HG03439 (cell line): ENCODE data around the gene LGR6.
"Not testable (repeated sequence)": the region's sequence is repeated elsewhere in the genome, so short reads cannot be mapped to it uniquely, and the experiment has no call there.

Experiments used
- ATAC-seq: cut with Tn5 transposase; IDR thresholded peaks from one replicate; pipeline ENCODE4 v1.9.1; 2021; ENCODE audit warnings: mild to moderate bottlenecking, moderate library complexity; ENCODE audit not compliant: unreplicated experiment

Gene LGR6, protein sequence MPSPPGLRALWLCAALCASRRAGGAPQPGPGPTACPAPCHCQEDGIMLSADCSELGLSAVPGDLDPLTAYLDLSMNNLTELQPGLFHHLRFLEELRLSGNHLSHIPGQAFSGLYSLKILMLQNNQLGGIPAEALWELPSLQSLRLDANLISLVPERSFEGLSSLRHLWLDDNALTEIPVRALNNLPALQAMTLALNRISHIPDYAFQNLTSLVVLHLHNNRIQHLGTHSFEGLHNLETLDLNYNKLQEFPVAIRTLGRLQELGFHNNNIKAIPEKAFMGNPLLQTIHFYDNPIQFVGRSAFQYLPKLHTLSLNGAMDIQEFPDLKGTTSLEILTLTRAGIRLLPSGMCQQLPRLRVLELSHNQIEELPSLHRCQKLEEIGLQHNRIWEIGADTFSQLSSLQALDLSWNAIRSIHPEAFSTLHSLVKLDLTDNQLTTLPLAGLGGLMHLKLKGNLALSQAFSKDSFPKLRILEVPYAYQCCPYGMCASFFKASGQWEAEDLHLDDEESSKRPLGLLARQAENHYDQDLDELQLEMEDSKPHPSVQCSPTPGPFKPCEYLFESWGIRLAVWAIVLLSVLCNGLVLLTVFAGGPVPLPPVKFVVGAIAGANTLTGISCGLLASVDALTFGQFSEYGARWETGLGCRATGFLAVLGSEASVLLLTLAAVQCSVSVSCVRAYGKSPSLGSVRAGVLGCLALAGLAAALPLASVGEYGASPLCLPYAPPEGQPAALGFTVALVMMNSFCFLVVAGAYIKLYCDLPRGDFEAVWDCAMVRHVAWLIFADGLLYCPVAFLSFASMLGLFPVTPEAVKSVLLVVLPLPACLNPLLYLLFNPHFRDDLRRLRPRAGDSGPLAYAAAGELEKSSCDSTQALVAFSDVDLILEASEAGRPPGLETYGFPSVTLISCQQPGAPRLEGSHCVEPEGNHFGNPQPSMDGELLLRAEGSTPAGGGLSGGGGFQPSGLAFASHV

DNA sequence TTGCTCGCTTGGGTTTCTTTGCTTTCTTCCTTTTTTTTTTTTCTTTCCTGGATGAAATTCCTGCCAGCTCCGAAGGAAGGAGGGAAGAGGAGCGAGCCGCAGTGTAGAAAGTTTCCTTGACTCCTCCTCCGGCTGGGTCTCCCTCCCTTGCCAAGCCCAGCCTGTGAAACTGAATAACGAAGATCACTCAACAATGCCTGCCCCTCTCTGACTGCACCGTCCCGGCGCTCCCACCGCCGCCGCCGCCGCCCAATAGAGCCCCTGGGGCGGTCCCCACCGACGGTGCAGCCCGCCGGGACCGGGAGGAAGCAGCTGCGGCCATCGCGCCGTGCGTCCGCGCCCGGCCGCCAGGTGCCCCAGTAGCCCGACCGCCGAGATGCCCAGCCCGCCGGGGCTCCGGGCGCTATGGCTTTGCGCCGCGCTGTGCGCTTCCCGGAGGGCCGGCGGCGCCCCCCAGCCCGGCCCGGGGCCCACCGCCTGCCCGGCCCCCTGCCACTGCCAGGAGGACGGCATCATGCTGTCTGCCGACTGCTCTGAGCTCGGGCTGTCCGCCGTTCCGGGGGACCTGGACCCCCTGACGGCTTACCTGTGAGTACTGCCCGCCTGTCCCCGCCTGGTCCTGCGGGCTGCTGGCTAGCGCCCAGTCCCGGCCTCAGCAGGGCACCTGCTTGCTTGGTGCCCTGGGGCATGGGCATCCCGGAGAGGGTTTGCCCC, at the start of gene LGR6:
LGR6 (plus strand) TSS at position 186 of the 714 bp plus-strand sequence; CDS start at position 377, 191 bp downstream.
- no peak for ATAC-seq

DNA sequence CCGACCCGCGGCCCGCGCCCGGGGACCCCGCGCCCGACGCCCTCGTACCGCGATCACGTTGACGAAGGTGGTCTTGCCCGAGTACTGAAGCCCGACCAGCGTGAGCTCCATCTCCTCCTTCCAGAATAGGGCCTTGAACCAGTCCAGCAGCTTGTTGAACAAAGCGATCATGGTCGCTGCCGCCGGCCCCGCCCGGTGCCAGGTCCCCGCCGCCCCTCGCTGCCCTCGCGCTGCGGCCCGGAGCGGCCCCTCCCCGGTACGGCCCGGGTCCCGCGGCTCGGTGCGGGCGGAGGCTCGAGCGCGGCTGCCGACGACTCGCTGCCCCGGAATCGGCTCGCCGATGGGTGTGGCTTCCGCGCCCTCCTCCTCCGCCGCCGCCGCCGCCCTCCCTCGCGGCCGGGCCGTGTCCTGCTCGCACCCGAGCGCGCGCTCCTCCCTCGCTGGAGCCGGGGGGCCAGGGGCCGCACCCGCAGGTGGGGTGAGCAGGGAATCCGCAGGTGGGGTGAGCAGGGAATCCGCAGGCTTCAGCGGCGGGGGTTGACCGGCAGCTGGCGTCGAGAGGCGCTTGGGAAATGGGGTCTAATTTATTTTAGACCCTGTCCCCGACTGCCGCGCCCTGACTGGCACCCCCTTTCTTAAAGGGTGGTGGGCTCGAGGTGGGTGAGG, 49.1 kb upstream of the LGR6 start, which contains the start of gene ARL8A:
ARL8A (minus strand) TSS at position 336 of the 666 bp plus-strand sequence; CDS start at position 171, 165 bp downstream.
- peak; percentile 51 for ATAC-seq

DNA sequence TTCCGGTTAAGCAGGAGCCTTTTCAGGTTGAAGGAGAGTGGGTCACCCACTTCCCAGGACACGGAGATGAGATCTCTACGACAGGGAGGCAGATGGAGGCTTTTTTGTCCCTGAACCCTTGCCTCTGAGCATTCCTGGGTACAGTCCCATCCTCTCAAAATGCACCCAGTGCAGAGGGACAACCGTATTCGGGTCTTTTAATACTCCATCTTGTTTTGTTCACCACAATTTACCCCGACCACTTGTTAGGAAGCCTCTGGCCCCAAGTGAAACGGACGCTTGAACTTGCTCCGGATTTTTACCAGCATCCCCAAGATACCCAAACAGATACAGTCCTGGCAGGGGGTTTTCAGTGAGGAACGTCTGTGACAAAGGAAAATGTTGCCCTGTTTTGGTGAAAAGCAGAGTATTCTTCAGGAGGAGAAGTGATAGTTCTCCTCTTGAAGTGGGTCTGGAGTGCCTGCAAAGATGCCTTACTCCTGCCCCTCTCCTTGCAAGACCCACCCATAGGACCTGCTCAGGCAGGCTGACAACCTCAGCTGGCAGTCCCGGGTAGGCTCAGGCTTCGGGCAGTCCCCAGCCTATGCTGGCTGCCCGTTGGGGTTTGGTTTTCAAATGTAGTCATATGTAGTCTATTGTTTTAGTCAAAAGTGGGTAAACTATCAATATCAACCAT, 48.4 kb upstream of the LGR6 start:
- no peak for ATAC-seq

DNA sequence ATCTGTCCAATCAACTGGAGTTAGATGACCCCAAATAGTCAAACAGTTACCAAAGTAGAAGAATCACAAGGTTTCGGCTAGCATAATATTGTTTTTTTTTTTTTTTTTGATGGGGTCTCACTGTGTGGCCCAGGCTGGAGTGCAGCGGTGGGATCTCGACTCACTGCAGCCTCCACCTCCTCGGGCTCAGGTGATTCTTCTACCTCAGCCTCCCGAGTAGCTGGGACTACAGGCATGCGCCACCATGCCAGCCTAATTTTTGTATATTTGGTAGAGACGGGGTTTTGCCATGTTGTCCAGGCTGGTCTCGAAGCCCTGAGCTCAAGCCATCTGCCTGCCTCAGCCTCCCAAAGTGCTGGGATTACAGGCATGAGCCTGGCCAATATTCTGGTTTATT, 47.9 kb upstream of the LGR6 start:
- ATAC-seq = not testable (repeated sequence)

DNA sequence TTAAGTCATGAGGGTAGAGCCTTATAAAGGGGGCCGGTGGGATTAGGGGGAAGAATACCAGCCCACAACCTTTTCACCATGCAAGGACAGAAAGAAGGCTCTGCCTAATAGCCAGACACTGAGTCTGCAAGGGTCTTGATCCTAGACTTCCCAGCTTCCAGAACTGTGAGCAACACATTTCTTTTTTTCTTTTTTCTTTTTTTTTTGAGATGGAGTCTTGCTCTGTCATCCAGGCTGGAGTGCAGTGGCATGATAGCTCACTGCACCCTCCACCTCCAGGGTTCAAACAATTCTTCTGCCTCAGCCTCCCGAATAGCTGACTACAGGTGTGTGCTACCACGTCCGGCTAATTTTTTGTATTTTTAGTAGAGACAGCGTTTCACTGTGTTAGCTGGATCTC, 47.3 kb upstream of the LGR6 start:
- ATAC-seq = no peak

DNA sequence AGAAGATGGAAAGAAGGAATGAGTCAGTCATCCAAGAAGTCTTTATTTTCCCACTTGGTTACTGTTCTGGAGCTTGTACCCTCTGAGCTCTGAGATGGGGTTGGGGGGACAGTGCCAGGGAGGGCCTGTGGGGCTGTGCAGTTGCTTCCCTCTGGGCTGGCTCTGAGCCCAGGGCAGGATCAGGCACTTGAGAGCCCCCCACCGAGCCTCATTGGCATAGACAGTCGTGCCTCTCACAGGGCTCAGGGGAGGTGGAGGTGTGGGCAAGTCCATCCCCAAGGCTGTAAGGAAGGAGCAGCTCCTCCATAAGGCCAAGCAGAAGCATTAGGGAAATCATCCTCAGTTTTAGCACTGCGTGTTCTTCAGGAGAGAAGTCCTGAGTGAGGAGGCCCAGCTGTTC, 46.6 kb upstream of the LGR6 start:
- no peak for ATAC-seq

DNA sequence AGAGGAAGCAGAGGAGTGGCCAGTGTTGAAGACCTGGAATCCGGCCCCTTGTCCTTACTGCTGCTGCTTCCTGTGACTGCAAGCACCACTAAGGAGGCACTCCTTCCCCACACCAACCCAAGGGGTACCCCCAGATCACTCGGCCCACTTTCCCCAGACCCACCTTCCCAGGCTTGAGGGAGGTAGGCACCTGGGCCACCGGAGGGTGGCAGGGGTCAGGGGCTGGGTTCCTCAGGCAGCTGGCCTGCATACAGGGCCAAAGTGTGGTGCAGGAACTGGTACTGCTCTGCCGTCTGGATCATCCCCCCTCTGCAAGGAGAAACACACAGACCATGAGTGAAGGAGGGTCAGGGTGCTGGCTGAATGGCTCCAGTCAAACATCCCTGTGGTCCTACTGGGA, 45.2 kb upstream of the LGR6 start:
- no peak for ATAC-seq

DNA sequence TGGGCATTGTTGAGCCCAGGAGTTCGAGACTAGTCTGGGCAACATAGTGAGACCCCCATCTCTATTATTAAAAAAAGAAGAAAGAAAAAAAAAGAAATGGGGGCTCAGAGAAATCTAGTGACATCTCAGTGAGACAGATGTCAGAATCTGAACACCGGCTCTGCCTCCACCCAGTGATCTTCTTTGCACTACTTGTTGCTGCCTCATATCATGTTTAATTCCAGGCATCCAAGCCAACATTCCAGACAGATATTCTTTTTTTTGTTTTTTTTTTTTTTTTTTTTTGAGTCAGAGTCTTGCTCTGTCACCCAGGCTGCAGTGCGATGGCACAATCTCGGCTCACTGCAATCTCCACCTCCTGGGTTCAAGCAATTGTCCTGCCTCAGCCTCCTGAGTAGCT, 44.0 kb upstream of the LGR6 start:
- no peak for ATAC-seq

DNA sequence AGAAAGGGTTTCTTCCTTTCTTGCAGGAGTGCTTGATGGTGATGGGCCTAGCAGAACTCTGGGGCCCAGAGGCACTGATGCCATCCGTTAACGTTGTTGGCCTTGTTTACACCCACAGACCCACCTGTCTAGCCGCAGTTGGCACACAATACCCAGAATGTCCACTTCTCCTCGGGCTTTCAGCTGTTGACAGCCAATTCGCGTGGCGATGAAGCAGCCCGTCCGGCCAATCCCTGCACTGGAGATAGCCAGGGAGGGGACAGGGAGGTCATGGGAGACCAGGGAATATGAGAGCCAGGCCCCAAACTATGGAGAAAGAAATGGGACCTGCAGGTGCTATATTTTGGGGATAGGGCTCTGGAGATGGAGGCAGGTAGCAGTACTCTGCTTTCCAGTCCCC, 43.4 kb upstream of the LGR6 start:
- ATAC-seq = no peak

DNA sequence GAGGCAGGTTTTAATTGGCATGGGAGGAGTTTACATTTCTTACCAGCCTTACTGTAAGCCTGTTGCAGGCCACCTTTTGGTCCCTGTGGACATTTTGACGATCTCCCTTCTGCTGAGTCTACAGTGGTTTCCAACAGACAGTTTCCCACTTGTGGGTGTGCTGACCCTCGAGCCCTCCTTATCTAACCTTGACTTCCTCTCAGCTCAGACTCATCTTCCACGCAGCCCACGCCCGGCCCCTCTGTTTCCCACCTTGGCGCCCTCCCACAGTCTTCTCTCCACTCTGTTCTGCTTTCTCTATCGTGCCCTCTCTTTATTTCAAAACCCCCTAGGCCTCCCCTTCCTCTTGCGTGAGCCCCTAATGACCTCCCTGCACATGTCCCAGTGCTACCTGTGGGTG, 43.0 kb upstream of the LGR6 start:
- no peak for ATAC-seq

DNA sequence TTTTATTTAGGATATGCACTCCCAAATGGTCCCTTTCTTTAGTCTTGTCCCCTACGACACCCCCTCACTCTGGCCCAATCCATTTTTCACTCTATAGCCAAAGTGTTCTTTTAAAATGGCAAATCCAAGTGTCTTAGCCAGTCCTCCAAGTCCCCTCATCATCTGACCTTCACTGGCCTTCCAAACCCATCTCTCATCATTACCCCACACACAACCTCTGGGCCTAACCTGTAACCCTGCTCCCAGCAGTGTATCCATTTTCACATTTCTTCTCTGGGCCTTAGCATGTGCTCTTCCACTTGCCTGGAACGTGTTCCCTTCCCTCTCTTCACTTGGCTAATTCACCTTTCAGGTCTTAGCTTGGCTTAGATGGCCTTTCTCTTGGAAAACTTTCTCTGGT, 42.6 kb upstream of the LGR6 start:
- no peak for ATAC-seq

DNA sequence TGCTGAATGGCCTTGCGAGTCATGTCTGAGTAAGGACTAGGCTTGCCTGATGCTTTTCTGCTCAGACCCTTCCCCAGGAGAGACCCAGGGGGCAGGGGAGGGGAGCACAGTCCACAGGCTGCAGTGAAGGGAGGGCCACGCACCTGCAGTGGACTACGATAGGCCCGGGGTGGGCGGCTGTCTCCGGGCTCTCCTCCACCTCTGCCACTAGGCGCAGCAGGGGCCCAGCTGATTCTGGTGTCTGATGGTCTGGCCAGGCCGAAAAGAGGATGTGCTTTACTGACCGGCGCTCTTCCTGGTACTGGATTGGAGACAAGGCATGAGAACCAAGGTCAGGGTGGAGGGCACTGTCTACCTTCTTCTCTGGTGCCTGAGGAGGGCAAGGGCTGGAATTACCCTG, 41.2 kb upstream of the LGR6 start:
- ATAC-seq = no peak

DNA sequence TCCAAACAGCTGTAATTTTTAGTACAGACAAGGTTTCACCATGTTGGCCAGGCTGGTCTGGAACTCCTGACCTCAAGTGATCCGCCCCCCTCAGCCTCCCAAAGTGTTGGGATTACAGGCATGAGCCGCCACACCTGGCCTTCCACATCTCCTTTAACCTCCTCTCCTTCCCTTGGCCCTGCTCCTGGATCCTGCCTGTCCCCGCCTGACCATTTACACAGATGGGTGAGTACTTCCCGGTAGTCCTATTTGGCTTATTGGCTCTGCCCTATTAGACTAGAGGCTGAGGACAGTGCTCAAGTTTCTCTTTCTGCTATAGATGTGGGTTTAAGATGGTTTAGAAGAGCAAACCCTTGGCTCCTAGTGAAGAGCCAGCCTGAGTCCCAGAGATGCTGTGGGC, 40.3 kb upstream of the LGR6 start:
- no peak for ATAC-seq

DNA sequence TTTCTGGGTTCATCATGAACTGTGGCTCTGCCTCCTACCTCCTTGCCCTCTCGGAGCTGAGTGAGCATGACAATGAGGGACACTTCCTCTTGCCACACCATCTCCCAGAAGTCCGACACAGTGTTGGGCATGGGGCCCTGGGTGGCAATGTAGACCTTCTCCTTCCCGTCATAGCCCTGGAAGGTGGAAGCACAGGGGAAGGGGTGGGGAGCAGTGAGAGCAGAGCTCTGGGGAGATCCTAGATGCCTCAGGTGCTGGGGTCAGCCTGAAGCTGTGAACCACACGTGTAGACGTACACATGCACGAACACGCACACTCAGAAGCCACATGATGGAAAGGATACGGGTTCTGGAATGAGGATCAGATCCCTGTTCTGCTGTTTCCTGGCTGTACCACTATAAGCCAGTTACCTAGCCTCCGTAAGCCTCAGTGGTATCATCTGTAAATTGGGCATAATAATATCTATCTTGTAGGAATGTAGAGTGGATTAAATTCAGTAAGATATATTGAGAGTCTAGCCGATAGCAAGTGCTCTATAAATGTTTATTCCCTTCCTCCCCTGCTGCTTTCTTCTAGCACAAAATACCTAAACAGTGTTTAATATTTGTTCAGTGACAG, 39.3 kb upstream of the LGR6 start:
- ATAC-seq = no peak

DNA sequence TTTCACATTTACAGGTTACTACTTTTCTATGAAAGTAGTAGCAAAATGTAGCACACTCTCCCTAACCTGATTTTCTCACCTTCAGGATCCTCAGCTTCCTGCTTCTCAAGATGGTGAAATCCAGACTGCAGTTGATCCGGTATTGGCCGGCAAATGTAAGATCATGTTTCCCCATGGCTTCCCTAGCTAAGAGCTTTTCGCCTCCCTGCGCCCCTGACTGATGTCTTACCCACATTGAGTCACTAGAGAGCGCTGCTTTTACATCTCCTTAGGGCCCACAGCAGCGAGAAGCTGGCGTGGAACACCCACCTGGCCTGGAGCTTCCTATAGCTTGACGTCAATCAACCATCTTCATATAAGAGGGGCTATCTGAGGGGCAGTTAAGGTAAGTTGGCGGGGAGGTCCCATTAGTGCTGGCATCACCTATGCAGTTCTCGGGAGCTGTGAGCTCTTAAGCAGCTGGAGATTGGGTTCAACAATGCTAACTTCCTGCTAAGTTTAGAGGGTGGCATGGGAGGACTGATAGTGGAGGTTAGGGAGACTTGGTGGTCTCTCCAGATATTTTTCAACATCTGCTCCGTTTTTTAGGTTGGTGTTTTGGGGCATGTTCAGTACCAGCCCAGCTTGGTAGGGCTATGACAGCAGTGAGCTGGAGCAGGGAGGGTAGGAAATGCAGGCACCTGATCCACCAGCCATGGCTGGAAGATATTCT, 38.7 kb upstream of the LGR6 start:
- ATAC-seq = peak; percentile 49

DNA sequence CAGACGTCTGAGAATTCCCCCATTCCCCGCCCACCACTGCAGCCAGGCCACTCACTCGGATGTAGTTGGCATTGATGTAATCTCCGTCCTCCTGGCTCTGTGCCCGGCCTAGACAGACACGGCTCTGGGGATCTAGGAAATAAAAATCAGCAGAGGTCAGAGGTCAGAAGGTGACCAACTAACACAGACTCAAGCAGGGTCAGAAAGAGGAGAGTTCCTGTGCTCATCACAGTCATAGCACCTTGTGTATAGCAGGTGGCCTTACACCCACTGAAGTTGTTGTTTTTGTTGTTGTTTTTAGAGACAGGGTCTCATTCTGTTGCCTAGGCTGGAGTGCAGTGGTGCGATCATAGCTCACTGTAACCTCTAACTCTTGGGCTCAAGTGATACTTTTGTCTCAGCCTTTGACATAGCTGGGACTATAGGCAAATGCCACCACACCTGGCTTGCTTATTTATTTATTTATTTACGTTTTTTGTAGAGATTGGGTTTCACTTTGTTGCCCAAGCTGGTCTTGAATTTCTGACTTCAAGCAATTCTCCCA, 38.0 kb upstream of the LGR6 start:
- no peak for ATAC-seq

DNA sequence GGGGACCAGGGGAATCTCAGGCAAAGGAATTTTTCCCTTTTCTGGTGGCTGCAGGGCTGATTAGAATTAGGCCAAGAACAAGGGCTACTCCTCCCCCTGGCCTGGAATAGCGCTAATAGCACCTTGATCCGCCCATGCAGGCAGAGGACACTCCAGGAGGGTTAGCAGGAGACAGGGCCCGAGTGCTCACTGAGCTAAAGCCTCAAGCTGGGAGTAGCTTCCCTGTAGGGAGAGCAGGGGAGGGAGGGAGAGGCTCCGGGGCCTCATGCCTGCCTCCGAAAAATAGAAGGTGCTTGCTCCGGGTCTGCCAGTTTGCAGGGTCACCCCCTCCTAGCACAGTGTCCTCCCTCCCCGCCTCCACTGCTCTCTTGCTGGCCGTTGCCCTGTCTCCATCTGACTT, 37.0 kb upstream of the LGR6 start:
- no peak for ATAC-seq

DNA sequence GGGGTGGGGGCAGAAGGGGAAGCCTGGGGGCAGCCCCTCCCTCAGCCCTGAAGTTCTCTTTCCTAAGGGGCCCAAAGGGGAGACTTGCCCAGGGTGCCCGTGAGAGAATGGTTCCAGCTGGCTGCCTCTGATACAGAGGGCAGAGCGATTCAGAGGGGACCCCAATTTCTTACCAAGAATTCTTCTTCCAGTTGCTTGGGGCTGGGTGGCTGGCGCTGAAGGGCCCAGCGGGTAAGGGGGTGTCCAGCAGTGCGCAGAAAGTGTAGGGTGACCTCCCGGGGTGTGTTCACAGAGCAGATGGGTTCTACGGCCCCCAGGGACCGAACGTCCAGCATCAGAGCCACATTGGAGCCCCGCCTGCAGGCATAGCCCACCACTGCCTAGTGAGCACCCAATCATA, 35.7 kb upstream of the LGR6 start:
- ATAC-seq = no peak
